WI38 (cell line): ENCODE data around the gene ATP2C2.

ENCODE experiments used
- H3K4me3 ChIP-seq: 2 replicates; pipeline ENCODE4 v1.5.1; 2011; ENCODE audit warnings: low read depth, mild to moderate bottlenecking, control low read depth, low read length
- TF ChIP-seq, protein P1 (sequence below): IDR thresholded peaks from 2 replicates; pipeline ENCODE4 v1.5.1; 2012; ENCODE audit warnings: low read depth, mild to moderate bottlenecking, control low read depth, low read length

Gene ATP2C2

GRCh38 chr16:84461413-84462295 lies 93.3 kb downstream of the ATP2C2 start:
- TF ChIP-seq, protein P1, sequence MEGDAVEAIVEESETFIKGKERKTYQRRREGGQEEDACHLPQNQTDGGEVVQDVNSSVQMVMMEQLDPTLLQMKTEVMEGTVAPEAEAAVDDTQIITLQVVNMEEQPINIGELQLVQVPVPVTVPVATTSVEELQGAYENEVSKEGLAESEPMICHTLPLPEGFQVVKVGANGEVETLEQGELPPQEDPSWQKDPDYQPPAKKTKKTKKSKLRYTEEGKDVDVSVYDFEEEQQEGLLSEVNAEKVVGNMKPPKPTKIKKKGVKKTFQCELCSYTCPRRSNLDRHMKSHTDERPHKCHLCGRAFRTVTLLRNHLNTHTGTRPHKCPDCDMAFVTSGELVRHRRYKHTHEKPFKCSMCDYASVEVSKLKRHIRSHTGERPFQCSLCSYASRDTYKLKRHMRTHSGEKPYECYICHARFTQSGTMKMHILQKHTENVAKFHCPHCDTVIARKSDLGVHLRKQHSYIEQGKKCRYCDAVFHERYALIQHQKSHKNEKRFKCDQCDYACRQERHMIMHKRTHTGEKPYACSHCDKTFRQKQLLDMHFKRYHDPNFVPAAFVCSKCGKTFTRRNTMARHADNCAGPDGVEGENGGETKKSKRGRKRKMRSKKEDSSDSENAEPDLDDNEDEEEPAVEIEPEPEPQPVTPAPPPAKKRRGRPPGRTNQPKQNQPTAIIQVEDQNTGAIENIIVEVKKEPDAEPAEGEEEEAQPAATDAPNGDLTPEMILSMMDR = no peak
- no peak overlapping the region for H3K4me3 ChIP-seq

DNA sequence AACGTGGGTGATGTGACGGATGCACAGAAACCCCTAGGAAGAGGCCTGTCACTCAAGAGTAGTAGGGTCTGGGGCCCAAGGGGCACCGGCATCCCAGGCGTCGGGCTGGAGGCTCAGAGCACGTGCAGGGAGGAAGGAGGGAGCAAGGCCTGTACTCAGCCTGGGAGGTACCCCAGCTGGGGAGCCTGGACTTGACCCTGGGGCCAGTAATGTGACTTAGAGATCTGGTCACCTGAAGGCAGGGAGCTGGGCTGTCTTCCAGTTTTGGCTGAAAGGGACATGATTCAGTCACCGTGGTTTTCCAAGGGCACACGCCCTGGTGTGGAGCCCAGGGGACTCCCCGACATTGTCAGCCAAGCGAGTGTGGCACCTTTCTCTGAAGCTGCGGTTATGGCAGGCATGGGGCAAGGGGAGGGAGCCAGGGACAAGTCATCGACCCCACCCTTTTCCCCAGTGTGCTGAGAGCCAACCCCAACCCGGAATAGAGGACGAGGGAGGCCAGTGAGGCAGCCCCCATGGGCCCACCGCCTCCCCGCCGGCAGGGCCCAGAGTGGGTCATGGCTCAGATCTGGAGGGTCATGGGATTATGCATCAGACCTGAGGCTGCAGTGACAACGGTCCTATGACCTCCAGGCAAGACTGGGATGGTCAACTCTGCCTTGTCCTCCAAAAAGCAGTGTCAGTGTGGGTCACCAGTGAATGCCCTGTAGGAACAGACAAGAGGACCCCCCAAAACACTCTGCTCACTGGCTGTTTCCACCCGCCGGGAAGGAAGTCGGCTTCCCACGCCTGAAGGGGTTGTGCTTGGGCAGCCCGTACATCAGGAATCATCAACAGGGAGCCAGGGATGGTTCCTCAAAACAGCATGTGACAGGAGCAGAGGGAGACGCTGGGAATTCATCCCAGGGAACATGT lies 94.2 kb downstream of the ATP2C2 start:
- H3K4me3 ChIP-seq = no peak overlapping the region
- TF ChIP-seq, protein P1 = no peak

GRCh38 chr16:84463221-84463620 lies 94.9 kb downstream of the ATP2C2 start:
- TF ChIP-seq, protein P1 = no peak

DNA sequence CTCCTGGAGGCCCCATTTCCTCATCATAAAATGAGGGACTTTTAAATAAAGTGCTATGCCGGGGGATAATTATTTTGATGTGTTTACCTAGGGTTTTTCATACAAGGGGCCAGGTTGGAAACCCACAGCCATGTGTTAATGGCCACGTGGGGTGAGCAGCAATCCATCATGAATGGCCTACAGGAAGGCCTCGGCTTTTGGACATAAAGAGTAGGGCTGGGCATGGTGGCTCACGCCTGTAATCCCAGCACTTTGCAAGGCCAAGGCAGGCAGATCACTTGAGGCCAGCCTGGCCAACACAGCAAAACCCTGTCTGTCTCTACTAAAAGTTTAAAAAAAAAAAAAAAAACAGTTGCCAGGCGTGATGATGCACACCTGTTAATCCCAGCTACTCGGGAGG lies 95.8 kb downstream of the ATP2C2 start:
- H3K4me3 ChIP-seq = no peak overlapping the region
- TF ChIP-seq, protein P1 = no peak

More at GRCh38 chr16:84463221-84463620, 94.9 kb downstream of the ATP2C2 start:
- no peak overlapping the region for H3K4me3 ChIP-seq

GRCh38 chr16:84465154-84465553 lies 96.8 kb downstream of the ATP2C2 start:
- no peak overlapping the region for H3K4me3 ChIP-seq
- TF ChIP-seq, protein P1 = no peak

DNA sequence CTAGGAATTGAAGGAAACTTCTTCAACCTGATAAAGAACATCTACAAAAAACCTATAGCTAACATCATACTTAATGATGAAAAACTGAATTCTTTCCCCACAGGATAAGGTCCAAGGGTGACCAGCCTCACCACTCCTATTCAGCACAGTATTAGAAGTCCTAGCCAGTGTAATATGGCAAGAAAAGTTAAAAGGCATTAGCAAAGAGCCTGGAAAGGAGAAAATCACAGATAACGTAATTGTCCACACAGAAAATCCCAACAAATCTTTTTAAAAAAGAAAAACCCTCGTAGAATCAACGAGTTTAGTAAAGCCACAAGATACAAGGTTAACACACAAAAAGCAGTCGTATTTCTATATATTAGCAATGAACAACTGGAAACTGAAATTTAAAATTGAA lies 98.4 kb downstream of the ATP2C2 start:
- TF ChIP-seq, protein P1 = no peak
- H3K4me3 ChIP-seq = no peak overlapping the region
